Mesothelial cell of epicardium (in vitro differentiated cells): ENCODE measurements around the gene PMM2. TPM values are rescaled to one million over a fixed set of nuclear protein-coding genes. Genes with fewer than 3 reads are reported as not detected.
"Not testable (repeated sequence)": the region's sequence is repeated elsewhere in the genome, so short reads cannot be mapped to it uniquely, and the experiment has no call there.

Experiments used
- DNase-seq, 2 experiments: peaks; one replicate each; pipeline ENCODE4 v3.0.0; 2021; ENCODE audit warnings: low spot score in 2 of 2; ENCODE audit not compliant: unreplicated experiment in 2 of 2
- H3K27ac Mint-ChIP-seq: 2 replicates; pipeline ENCODE4 v1.8.0; 2021; ENCODE audit warnings: mixed read lengths
- H3K27me3 Mint-ChIP-seq: 2 replicates; pipeline ENCODE4 v1.8.0; 2021; ENCODE audit warnings: low read depth, mixed read lengths
- H3K36me3 Mint-ChIP-seq: 2 replicates; pipeline ENCODE4 v1.8.0; 2021; ENCODE audit warnings: mixed read lengths
- H3K4me1 Mint-ChIP-seq: 2 replicates; pipeline ENCODE4 v1.8.0; 2021; ENCODE audit warnings: mixed read lengths
- H3K4me3 Mint-ChIP-seq: 2 replicates; pipeline ENCODE4 v1.8.0; 2021; ENCODE audit warnings: mild to moderate bottlenecking, moderate library complexity, mixed read lengths
- H3K9me3 Mint-ChIP-seq: 2 replicates; pipeline ENCODE4 v1.8.0; 2021; ENCODE audit warnings: mixed read lengths
- CTCF ChIP-seq: fragments of 200-600 bp; sonication (generic); IDR thresholded peaks from one replicate; pipeline ENCODE4 v1.5.0; 2021; ENCODE audit warnings: antibody characterized with exemption; ENCODE audit not compliant: unreplicated experiment
- total RNA-seq: library from RNA; stranded (reverse); gene quantifications from 3 replicates; pipeline ENCODE4 v1.2.1, GENCODE V29; 2021

The PMM2 gene
- total RNA-seq, 1 donor from 2014 or later: 41.7 TPM

GRCh38 chr16:8867216-8867931, 69.7 kb downstream of the PMM2 start:
- DNase-seq: peak in 1 of 2 experiments; percentile 60
- peak overlapping the region; percentile 85 for H3K4me3 Mint-ChIP-seq
- no peak for TF ChIP-seq CTCF
- peaks cover 32% of the 10 kb centered on the region for H3K4me1 Mint-ChIP-seq
- H3K36me3 Mint-ChIP-seq: no peaks in the 10 kb centered on the region
- H3K9me3 Mint-ChIP-seq: no peaks in the 10 kb centered on the region
- peak overlapping the region; percentile 84 for H3K27ac Mint-ChIP-seq
- no peaks in the 10 kb centered on the region for H3K27me3 Mint-ChIP-seq

GRCh38 chr16:8867932-8868415, 70.3 kb downstream of the PMM2 start:
- Mint-ChIP-seq H3K4me1 (peaks cover 32% of the 10 kb centered on the region), H3K36me3 (no peaks in the 10 kb centered on the region), H3K9me3 (no peaks in the 10 kb centered on the region), H3K4me3 (peak overlapping the region; percentile 85), H3K27ac (peak overlapping the region; percentile 84), H3K27me3 (no peaks in the 10 kb centered on the region)
- DNase-seq: no peak
- TF ChIP-seq CTCF: no peak

- Mint-ChIP-seq H3K27ac (peak within 1 kb of the TSS; percentile 84), H3K9me3 (no peaks in the 10 kb centered on the region), H3K27me3 (no peaks in the 10 kb centered on the region), H3K4me1 (peaks cover 32% of the 10 kb centered on the region), H3K4me3 (peak within 1 kb of the TSS; percentile 85), H3K36me3 (no peaks in the 10 kb centered on the region)
- DNase-seq: peak; percentile 87 to 89
- TF ChIP-seq CTCF: no peak
Observed at GRCh38 chr16:8868416-8869211, 71.0 kb downstream of the PMM2 start, which contains the start of gene CARHSP1. Gene CARHSP1, minus strand, starts transcription at chr16:8869006. Its CDS starts 9,678 bp downstream, at chr16:8859328.

- Mint-ChIP-seq H3K27ac (peak overlapping the region; percentile 79), H3K4me1 (peaks cover 25% of the 10 kb centered on the region), H3K4me3 (peak overlapping the region; percentile 73), H3K36me3 (no peaks in the 10 kb centered on the region), H3K27me3 (no peaks in the 10 kb centered on the region), H3K9me3 (no peaks in the 10 kb centered on the region)
- DNase-seq: no peak
- no peak for TF ChIP-seq CTCF
Observed at GRCh38 chr16:8869212-8869987, 71.8 kb downstream of the PMM2 start.

- H3K27me3 Mint-ChIP-seq, H3K27ac Mint-ChIP-seq, H3K36me3 Mint-ChIP-seq, DNase-seq, H3K9me3 Mint-ChIP-seq, H3K4me3 Mint-ChIP-seq: not testable (repeated sequence)
- peaks cover 24% of the 10 kb centered on the region for H3K4me1 Mint-ChIP-seq
Observed at GRCh38 chr16:8869988-8870241, 72.3 kb downstream of the PMM2 start.
